K562 (cell line): ENCODE results near the gene ATXN1. TPM values are rescaled to one million over a fixed set of nuclear protein-coding genes. Genes with fewer than 3 reads are reported as not detected.

Source experiments
- CBFB ChIP-seq: sonication (generic); formaldehyde crosslinking; IDR thresholded peaks from 2 replicates; pipeline ENCODE4 v1.4.0; 2020; ENCODE audit warnings: mild to moderate bottlenecking, missing genetic modification reagents
- FOXM1 ChIP-seq, 2 experiments: fragments of 450-650 bp in 1 of 2; sonication (generic) in 1 of 2; formaldehyde crosslinking in 1 of 2; IDR thresholded peaks; 2 replicates each; pipeline versions ENCODE4 v1.6.1 to v1.9.0; 2017 to 2022; ENCODE audit warnings: low read depth in 2 of 2, mild to moderate bottlenecking in 2 of 2, missing genetic modification reagents in 1 of 2, moderate library complexity in 1 of 2
- HIVEP1 ChIP-seq: fragments of 250-450 bp; sonication (Bioruptor Pico); IDR thresholded peaks from 2 replicates; pipeline ENCODE4 v1.4.0; 2020; ENCODE audit warnings: mild to moderate bottlenecking
- HNRNPH1 ChIP-seq: fragments of 200-400 bp; formaldehyde crosslinking; optimal IDR thresholded peaks from 2 replicates; pipeline ENCODE3; 2017; ENCODE audit warnings: low read depth, mild to moderate bottlenecking, low read length, moderate library complexity
- KAT7 ChIP-seq: sonication (generic); formaldehyde crosslinking; IDR thresholded peaks from 2 replicates; pipeline ENCODE4 v1.8.0; 2022; ENCODE audit warnings: missing genetic modification reagents, mild to moderate bottlenecking, borderline replicate concordance
- KAT8 ChIP-seq: fragments of 450-650 bp; IDR thresholded peaks from 2 replicates; pipeline ENCODE4 v1.6.1; 2016; ENCODE audit warnings: low read depth, mild to moderate bottlenecking
- MCM3 ChIP-seq: fragments of 450-650 bp; IDR thresholded peaks from 2 replicates; pipeline ENCODE4 v1.6.1; 2016
- NCOA4 ChIP-seq: fragments of 450-650 bp; IDR thresholded peaks from 2 replicates; pipeline ENCODE4 v1.6.1; 2018; ENCODE audit warnings: mild to moderate bottlenecking; ENCODE audit not compliant: partially characterized antibody
- NR3C1 ChIP-seq: sonication (generic); formaldehyde crosslinking; IDR thresholded peaks from 2 replicates; pipeline ENCODE4 v1.8.1; 2022; ENCODE audit warnings: missing genetic modification reagents
- TAF1 ChIP-seq: IDR thresholded peaks from 2 replicates; pipeline ENCODE4 v1.6.1; 2011; ENCODE audit warnings: mild to moderate bottlenecking, low read length, moderate library complexity; ENCODE audit not compliant: insufficient read depth, control insufficient read depth, severe bottlenecking; ENCODE audit errors: extremely low read depth
- TAF7 ChIP-seq: fragments of 450-650 bp; IDR thresholded peaks from 2 replicates; pipeline ENCODE4 v1.6.1; 2016; ENCODE audit warnings: missing genetic modification characterization, missing compliant biosample characterization
- ZNF699 ChIP-seq: fragments of 250-450 bp; sonication (Bioruptor Pico); IDR thresholded peaks from 2 replicates; pipeline ENCODE4 v1.8.0; 2021; ENCODE audit warnings: mild to moderate bottlenecking, moderate library complexity; ENCODE audit not compliant: insufficient replicate concordance
- polyA plus RNA-seq, 8 experiments: library from polyadenylated mRNA; depleted of rRNA in 4 of 8; stranded (reverse) in 5 of 8; unstranded in 3 of 8; fragments of >200 nt; fragmentation: Nextera tagmentation in 2 of 8; fragmentation: Illumina TruSeq in 1 of 8; extraction: Ambion mirVana in 2 of 8; extraction: Trizol in 1 of 8; gene quantifications; 2 replicates each; pipeline versions ENCODE4 v1.2.1 to v1.2.3, GENCODE V29; 2011 to 2014; ENCODE audit warnings: inconsistent platforms in 1 of 8, missing spikeins in 1 of 8
- total RNA-seq, 7 experiments: library from RNA; depleted of rRNA in 6 of 7; stranded (reverse); fragments of >200 nt in 6 of 7; fragmentation: Illumina TruSeq in 2 of 7; extraction: Trizol in 2 of 7; gene quantifications; 2 replicates each; pipeline versions ENCODE4 v1.2.1 to v1.2.3, GENCODE V29; 2011 to 2021; ENCODE audit warnings: low replicate concordance in 1 of 7
- TF ChIP-seq, protein P1 (sequence below): fragments of 450-650 bp; IDR thresholded peaks from 2 replicates; pipeline ENCODE4 v1.7.1; 2018; ENCODE audit warnings: mild to moderate bottlenecking, low read depth; ENCODE audit not compliant: partially characterized antibody
- TF ChIP-seq, protein P2 (sequence below): sonication (generic); formaldehyde crosslinking; IDR thresholded peaks from 2 replicates; pipeline ENCODE4 v1.8.0; 2022; ENCODE audit warnings: mild to moderate bottlenecking, low read depth, missing genetic modification reagents
- TF ChIP-seq, protein P3 (sequence below): fragments of 150-350 bp; IDR thresholded peaks from 2 replicates; pipeline ENCODE4 v1.6.1; 2014; ENCODE audit warnings: low read depth, mild to moderate bottlenecking, low read length, borderline replicate concordance
- TF ChIP-seq, protein P4 (sequence below): fragments of 450-650 bp; IDR thresholded peaks from 2 replicates; pipeline ENCODE4 v1.6.1; 2016; ENCODE audit warnings: borderline replicate concordance

ATXN1 gene
- total and polyA plus RNA-seq, 9 of the 15 experiments (the other 6 are each of a cell fraction or from before 2014, with no cell fraction given) = under 0.01 to 1.2 (median 0.58) TPM

DNA sequence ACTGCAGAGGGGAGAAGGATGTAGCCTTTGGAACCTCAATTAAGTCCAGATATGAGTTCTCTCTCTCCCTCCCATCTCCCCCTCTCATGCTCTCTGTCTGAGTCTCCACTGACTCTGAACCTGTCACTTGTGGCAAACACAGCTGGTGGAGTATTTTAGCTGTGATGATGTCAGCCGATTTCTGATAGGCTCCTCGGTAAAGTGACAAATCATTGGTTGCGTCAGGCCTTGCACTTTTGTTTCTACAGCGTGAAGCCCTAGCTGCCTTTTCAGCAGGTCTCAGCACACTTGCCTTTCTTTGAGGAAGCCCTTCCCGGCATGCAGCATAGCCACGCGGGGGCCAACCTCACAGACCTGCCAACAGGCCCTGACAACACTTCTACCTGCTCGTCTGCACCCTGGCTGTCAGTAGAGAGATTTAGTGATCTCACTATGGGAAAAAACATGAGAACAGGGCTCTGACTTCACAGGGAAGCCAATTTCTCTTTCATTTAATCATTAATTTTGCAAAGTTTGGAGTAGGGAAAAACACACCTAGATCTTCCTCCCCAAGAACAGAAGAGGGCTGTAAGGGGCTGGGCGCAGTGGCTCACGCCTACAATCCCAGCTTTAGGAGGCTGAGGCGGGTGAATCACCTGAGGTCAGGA is 438.5 kb downstream of the ATXN1 start (continued):
- TF ChIP-seq, protein P1, sequence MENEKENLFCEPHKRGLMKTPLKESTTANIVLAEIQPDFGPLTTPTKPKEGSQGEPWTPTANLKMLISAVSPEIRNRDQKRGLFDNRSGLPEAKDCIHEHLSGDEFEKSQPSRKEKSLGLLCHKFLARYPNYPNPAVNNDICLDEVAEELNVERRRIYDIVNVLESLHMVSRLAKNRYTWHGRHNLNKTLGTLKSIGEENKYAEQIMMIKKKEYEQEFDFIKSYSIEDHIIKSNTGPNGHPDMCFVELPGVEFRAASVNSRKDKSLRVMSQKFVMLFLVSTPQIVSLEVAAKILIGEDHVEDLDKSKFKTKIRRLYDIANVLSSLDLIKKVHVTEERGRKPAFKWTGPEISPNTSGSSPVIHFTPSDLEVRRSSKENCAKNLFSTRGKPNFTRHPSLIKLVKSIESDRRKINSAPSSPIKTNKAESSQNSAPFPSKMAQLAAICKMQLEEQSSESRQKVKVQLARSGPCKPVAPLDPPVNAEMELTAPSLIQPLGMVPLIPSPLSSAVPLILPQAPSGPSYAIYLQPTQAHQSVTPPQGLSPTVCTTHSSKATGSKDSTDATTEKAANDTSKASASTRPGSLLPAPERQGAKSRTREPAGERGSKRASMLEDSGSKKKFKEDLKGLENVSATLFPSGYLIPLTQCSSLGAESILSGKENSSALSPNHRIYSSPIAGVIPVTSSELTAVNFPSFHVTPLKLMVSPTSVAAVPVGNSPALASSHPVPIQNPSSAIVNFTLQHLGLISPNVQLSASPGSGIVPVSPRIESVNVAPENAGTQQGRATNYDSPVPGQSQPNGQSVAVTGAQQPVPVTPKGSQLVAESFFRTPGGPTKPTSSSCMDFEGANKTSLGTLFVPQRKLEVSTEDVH = no peak
- TF ChIP-seq KAT8 = no peak
- no peak for TF ChIP-seq HIVEP1
- no peak for TF ChIP-seq NR3C1
- TF ChIP-seq TAF7 (tag) = 0 out of 2 replicates have a peak, but pooled peaks have one; percentile 18
- no peak for TF ChIP-seq KAT7
- no peak for TF ChIP-seq CBFB (CRISPR knock-in tag)
- TF ChIP-seq MCM3 = no peak
- TF ChIP-seq FOXM1 (IDR thresholded peaks at IDR 0.05; ENCODE audit: low read depth) = no peak
- TF ChIP-seq FOXM1 (CRISPR knock-in tag; IDR thresholded peaks at IDR 0.05; ENCODE audit: low read depth) = no peak
- TF ChIP-seq HNRNPH1 = no peak
- no peak for TF ChIP-seq NCOA4
- TF ChIP-seq, protein P2, sequence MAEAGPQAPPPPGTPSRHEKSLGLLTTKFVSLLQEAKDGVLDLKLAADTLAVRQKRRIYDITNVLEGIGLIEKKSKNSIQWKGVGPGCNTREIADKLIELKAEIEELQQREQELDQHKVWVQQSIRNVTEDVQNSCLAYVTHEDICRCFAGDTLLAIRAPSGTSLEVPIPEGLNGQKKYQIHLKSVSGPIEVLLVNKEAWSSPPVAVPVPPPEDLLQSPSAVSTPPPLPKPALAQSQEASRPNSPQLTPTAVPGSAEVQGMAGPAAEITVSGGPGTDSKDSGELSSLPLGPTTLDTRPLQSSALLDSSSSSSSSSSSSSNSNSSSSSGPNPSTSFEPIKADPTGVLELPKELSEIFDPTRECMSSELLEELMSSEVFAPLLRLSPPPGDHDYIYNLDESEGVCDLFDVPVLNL = no peak
- TF ChIP-seq, protein P3, sequence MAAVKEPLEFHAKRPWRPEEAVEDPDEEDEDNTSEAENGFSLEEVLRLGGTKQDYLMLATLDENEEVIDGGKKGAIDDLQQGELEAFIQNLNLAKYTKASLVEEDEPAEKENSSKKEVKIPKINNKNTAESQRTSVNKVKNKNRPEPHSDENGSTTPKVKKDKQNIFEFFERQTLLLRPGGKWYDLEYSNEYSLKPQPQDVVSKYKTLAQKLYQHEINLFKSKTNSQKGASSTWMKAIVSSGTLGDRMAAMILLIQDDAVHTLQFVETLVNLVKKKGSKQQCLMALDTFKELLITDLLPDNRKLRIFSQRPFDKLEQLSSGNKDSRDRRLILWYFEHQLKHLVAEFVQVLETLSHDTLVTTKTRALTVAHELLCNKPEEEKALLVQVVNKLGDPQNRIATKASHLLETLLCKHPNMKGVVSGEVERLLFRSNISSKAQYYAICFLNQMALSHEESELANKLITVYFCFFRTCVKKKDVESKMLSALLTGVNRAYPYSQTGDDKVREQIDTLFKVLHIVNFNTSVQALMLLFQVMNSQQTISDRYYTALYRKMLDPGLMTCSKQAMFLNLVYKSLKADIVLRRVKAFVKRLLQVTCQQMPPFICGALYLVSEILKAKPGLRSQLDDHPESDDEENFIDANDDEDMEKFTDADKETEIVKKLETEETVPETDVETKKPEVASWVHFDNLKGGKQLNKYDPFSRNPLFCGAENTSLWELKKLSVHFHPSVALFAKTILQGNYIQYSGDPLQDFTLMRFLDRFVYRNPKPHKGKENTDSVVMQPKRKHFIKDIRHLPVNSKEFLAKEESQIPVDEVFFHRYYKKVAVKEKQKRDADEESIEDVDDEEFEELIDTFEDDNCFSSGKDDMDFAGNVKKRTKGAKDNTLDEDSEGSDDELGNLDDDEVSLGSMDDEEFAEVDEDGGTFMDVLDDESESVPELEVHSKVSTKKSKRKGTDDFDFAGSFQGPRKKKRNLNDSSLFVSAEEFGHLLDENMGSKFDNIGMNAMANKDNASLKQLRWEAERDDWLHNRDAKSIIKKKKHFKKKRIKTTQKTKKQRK = no peak
- TF ChIP-seq, protein P4, sequence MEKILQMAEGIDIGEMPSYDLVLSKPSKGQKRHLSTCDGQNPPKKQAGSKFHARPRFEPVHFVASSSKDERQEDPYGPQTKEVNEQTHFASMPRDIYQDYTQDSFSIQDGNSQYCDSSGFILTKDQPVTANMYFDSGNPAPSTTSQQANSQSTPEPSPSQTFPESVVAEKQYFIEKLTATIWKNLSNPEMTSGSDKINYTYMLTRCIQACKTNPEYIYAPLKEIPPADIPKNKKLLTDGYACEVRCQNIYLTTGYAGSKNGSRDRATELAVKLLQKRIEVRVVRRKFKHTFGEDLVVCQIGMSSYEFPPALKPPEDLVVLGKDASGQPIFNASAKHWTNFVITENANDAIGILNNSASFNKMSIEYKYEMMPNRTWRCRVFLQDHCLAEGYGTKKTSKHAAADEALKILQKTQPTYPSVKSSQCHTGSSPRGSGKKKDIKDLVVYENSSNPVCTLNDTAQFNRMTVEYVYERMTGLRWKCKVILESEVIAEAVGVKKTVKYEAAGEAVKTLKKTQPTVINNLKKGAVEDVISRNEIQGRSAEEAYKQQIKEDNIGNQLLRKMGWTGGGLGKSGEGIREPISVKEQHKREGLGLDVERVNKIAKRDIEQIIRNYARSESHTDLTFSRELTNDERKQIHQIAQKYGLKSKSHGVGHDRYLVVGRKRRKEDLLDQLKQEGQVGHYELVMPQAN = peak; percentile 18; the same call in 1 of the 2 replicates
- TF ChIP-seq TAF1 = peak; percentile 51
- no peak for TF ChIP-seq ZNF699 (CRISPR knock-in tag)
